ENCODE measurements around the gene CBX7. TPM values are rescaled to one million over a fixed set of nuclear protein-coding genes. Genes with fewer than 3 reads are reported as not detected.
"Not testable (repeated sequence)": the region's sequence is repeated elsewhere in the genome, so short reads cannot be mapped to it uniquely, and the experiment has no call there.

CBX7 gene
- total RNA-seq, 1 donor from 2014 or later: 4.7 TPM

- H3K27me3 ChIP-seq (ENCODE audit: control insufficient read depth in 3 of 3, insufficient read depth in 3 of 3, low read length in 3 of 3): no peaks in the 10 kb centered on the region
- H3K9ac ChIP-seq (ENCODE audit: low read depth in 1 of 3, low read length in 3 of 3): peak overlapping the region; percentile 20 to 72 (median 50)
- H3K4me1 ChIP-seq (ENCODE audit: control insufficient read depth in 3 of 3, insufficient read depth in 3 of 3, low read length in 3 of 3): peaks cover 69 to 76% (median 71%) of the 10 kb centered on the region in 3 donors
- no peaks in the 10 kb centered on the region for H3K36me3 ChIP-seq (ENCODE audit: control insufficient read depth in 3 of 3, insufficient read depth in 3 of 3, low read length in 3 of 3)
- H3K4me3 ChIP-seq (ENCODE audit: low read length in 3 of 3): peak overlapping the region in 1 of 3 donors; percentile 41
- no peaks in the 10 kb centered on the region for H3K9me3 ChIP-seq (ENCODE audit: control insufficient read depth in 3 of 3, low read length in 3 of 3)
- peak overlapping the region; percentile 85 for H3K27ac ChIP-seq (ENCODE audit: low read depth, low read length)
Observed at GRCh38 chr22:39174498-39175352, 22.2 kb upstream of the CBX7 start.

GRCh38 chr22:39173787-39174497, 21.5 kb upstream of the CBX7 start:
- no peaks in the 10 kb centered on the region for H3K27me3 ChIP-seq (ENCODE audit: control insufficient read depth in 3 of 3, insufficient read depth in 3 of 3, low read length in 3 of 3)
- peak overlapping the region; percentile 22 to 72 (median 50) for H3K9ac ChIP-seq (ENCODE audit: low read depth in 1 of 3, low read length in 3 of 3)
- H3K36me3 ChIP-seq (ENCODE audit: control insufficient read depth in 3 of 3, insufficient read depth in 3 of 3, low read length in 3 of 3): no peaks in the 10 kb centered on the region
- H3K27ac ChIP-seq (ENCODE audit: low read depth, low read length): peak overlapping the region; percentile 85
- no peaks in the 10 kb centered on the region for H3K9me3 ChIP-seq (ENCODE audit: control insufficient read depth in 3 of 3, low read length in 3 of 3)
- peak overlapping the region in 1 of 3 donors; percentile 35 for H3K4me3 ChIP-seq (ENCODE audit: low read length in 3 of 3)
- peaks cover 62 to 68% (median 65%) of the 10 kb centered on the region in 3 donors for H3K4me1 ChIP-seq (ENCODE audit: control insufficient read depth in 3 of 3, insufficient read depth in 3 of 3, low read length in 3 of 3)

GRCh38 chr22:39173050-39173706, 20.7 kb upstream of the CBX7 start:
- no peaks in the 10 kb centered on the region for H3K9me3 ChIP-seq (ENCODE audit: control insufficient read depth in 3 of 3, low read length in 3 of 3)
- H3K36me3 ChIP-seq (ENCODE audit: control insufficient read depth in 3 of 3, insufficient read depth in 3 of 3, low read length in 3 of 3): no peaks in the 10 kb centered on the region
- H3K4me1 ChIP-seq (ENCODE audit: control insufficient read depth in 3 of 3, insufficient read depth in 3 of 3, low read length in 3 of 3): peaks cover 62 to 64% (median 62%) of the 10 kb centered on the region in 3 donors
- no peaks in the 10 kb centered on the region for H3K27me3 ChIP-seq (ENCODE audit: control insufficient read depth in 3 of 3, insufficient read depth in 3 of 3, low read length in 3 of 3)
- peak overlapping the region in 1 of 3 donors; percentile 35 for H3K4me3 ChIP-seq (ENCODE audit: low read length in 3 of 3)
- H3K9ac ChIP-seq (ENCODE audit: low read depth in 1 of 3, low read length in 3 of 3): peak overlapping the region in 1 of 3 donors; percentile 72
- peak overlapping the region; percentile 85 for H3K27ac ChIP-seq (ENCODE audit: low read depth, low read length)

- peaks cover 57 to 60% (median 60%) of the 10 kb centered on the region in 3 donors for H3K4me1 ChIP-seq (ENCODE audit: control insufficient read depth in 3 of 3, insufficient read depth in 3 of 3, low read length in 3 of 3)
Observed at GRCh38 chr22:39172265-39173049, 20.0 kb upstream of the CBX7 start.

GRCh38 chr22:39171623-39172264, 19.3 kb upstream of the CBX7 start:
- Histone ChIP-seq H3K9ac (ENCODE audit: low read depth in 1 of 3, low read length in 3 of 3) (peak overlapping the region in 2 of 3 donors; percentile 21 to 50), H3K4me3 (ENCODE audit: low read length in 3 of 3) (no peak overlapping the region), H3K4me1 (ENCODE audit: control insufficient read depth in 3 of 3, insufficient read depth in 3 of 3, low read length in 3 of 3) (peaks cover 50 to 55% (median 54%) of the 10 kb centered on the region in 3 donors), H3K9me3 (ENCODE audit: control insufficient read depth in 3 of 3, low read length in 3 of 3) (no peaks in the 10 kb centered on the region), H3K36me3 (ENCODE audit: control insufficient read depth in 3 of 3, insufficient read depth in 3 of 3, low read length in 3 of 3) (no peaks in the 10 kb centered on the region), H3K27ac (ENCODE audit: low read depth, low read length) (no peak overlapping the region), H3K27me3 (ENCODE audit: control insufficient read depth in 3 of 3, insufficient read depth in 3 of 3, low read length in 3 of 3) (no peaks in the 10 kb centered on the region)

More at GRCh38 chr22:39172265-39173049, 20.0 kb upstream of the CBX7 start:
- not testable (repeated sequence) for H3K36me3 ChIP-seq (ENCODE audit: control insufficient read depth in 3 of 3, insufficient read depth in 3 of 3, low read length in 3 of 3); H3K9me3 ChIP-seq (ENCODE audit: control insufficient read depth in 3 of 3, low read length in 3 of 3); H3K27me3 ChIP-seq (ENCODE audit: control insufficient read depth in 3 of 3, insufficient read depth in 3 of 3, low read length in 3 of 3); H3K4me3 ChIP-seq (ENCODE audit: low read length in 3 of 3)
- Histone ChIP-seq H3K9ac (ENCODE audit: low read depth in 1 of 3, low read length in 3 of 3) (peak overlapping the region in 2 of 3 donors; percentile 21 to 72), H3K27ac (ENCODE audit: low read depth, low read length) (peak overlapping the region; percentile 85)

GRCh38 chr22:39170825-39171622, 18.5 kb upstream of the CBX7 start:
- H3K4me1 ChIP-seq (ENCODE audit: control insufficient read depth in 3 of 3, insufficient read depth in 3 of 3, low read length in 3 of 3): peaks cover 43 to 47% (median 47%) of the 10 kb centered on the region in 3 donors
- H3K9ac ChIP-seq (ENCODE audit: low read depth in 1 of 3, low read length in 3 of 3): peak overlapping the region in 1 of 3 donors; percentile 50
- no peaks in the 10 kb centered on the region for H3K27me3 ChIP-seq (ENCODE audit: control insufficient read depth in 3 of 3, insufficient read depth in 3 of 3, low read length in 3 of 3)
- peak overlapping the region; percentile 22 to 58 (median 52) for H3K4me3 ChIP-seq (ENCODE audit: low read length in 3 of 3)
- no peak overlapping the region for H3K27ac ChIP-seq (ENCODE audit: low read depth, low read length)
- H3K36me3 ChIP-seq (ENCODE audit: control insufficient read depth in 3 of 3, insufficient read depth in 3 of 3, low read length in 3 of 3): no peaks in the 10 kb centered on the region
- H3K9me3 ChIP-seq (ENCODE audit: control insufficient read depth in 3 of 3, low read length in 3 of 3): no peaks in the 10 kb centered on the region

- Histone ChIP-seq H3K4me3 (ENCODE audit: low read length in 3 of 3) (no peak overlapping the region), H3K9me3 (ENCODE audit: control insufficient read depth in 3 of 3, low read length in 3 of 3) (no peaks in the 10 kb centered on the region), H3K27ac (ENCODE audit: low read depth, low read length) (no peak overlapping the region), H3K4me1 (ENCODE audit: control insufficient read depth in 3 of 3, insufficient read depth in 3 of 3, low read length in 3 of 3) (peaks cover 32 to 37% (median 36%) of the 10 kb centered on the region in 3 donors), H3K9ac (ENCODE audit: low read depth in 1 of 3, low read length in 3 of 3) (no peak overlapping the region), H3K36me3 (ENCODE audit: control insufficient read depth in 3 of 3, insufficient read depth in 3 of 3, low read length in 3 of 3) (no peaks in the 10 kb centered on the region), H3K27me3 (ENCODE audit: control insufficient read depth in 3 of 3, insufficient read depth in 3 of 3, low read length in 3 of 3) (no peaks in the 10 kb centered on the region)
Observed at GRCh38 chr22:39169797-39170466, 17.5 kb upstream of the CBX7 start.

- peaks cover 6 to 7% (median 6%) of the 10 kb centered on the region in 3 donors for H3K4me1 ChIP-seq (ENCODE audit: control insufficient read depth in 3 of 3, insufficient read depth in 3 of 3, low read length in 3 of 3)
Observed at GRCh38 chr22:39166547-39166946, 14.1 kb upstream of the CBX7 start.

More at GRCh38 chr22:39166547-39166946, 14.1 kb upstream of the CBX7 start:
- Histone ChIP-seq H3K27me3 (ENCODE audit: control insufficient read depth in 3 of 3, insufficient read depth in 3 of 3, low read length in 3 of 3) (no peaks in the 10 kb centered on the region), H3K4me3 (ENCODE audit: low read length in 3 of 3) (no peak overlapping the region), H3K36me3 (ENCODE audit: control insufficient read depth in 3 of 3, insufficient read depth in 3 of 3, low read length in 3 of 3) (no peaks in the 10 kb centered on the region), H3K27ac (ENCODE audit: low read depth, low read length) (no peak overlapping the region), H3K9me3 (ENCODE audit: control insufficient read depth in 3 of 3, low read length in 3 of 3) (no peaks in the 10 kb centered on the region), H3K9ac (ENCODE audit: low read depth in 1 of 3, low read length in 3 of 3) (no peak overlapping the region)
